ENCODE measurements around the gene IRF2BP1.
"Not testable (repeated sequence)": the region's sequence is repeated elsewhere in the genome, so short reads cannot be mapped to it uniquely, and the experiment has no call there.

The IRF2BP1 gene

GRCh38 chr19:45881082-45881908 is 4.6 kb downstream of the IRF2BP1 start:
- peak; percentile 17 for DNase-seq

- DNase-seq, result no peak
Measured at GRCh38 chr19:45879971-45880370, 6.0 kb downstream of the IRF2BP1 start.

GRCh38 chr19:45879055-45879454 is 6.9 kb downstream of the IRF2BP1 start:
- no peak for DNase-seq

GRCh38 chr19:45878043-45878794 is 7.7 kb downstream of the IRF2BP1 start:
- no peak for DNase-seq

GRCh38 chr19:45876411-45877197 is 9.3 kb downstream of the IRF2BP1 start:
- DNase-seq, result no peak

GRCh38 chr19:45876161-45876410 is 9.9 kb downstream of the IRF2BP1 start:
- DNase-seq, result no peak

GRCh38 chr19:45874620-45874966 is 11.3 kb downstream of the IRF2BP1 start:
- no peak for DNase-seq

- DNase-seq, result no peak
Measured at GRCh38 chr19:45873219-45873772, 12.6 kb downstream of the IRF2BP1 start.

- DNase-seq, result no peak
Measured at GRCh38 chr19:45872095-45872919, 13.6 kb downstream of the IRF2BP1 start.

- DNase-seq, result no peak
Measured at GRCh38 chr19:45870798-45871197, 15.1 kb downstream of the IRF2BP1 start.

GRCh38 chr19:45867241-45867640 is 18.7 kb downstream of the IRF2BP1 start:
- not testable (repeated sequence) for DNase-seq

- no peak for DNase-seq
Measured at GRCh38 chr19:45866400-45867176, 19.4 kb downstream of the IRF2BP1 start.

- DNase-seq, result no peak
Measured at GRCh38 chr19:45865269-45865948, 20.5 kb downstream of the IRF2BP1 start.

- DNase-seq, result no peak
Measured at GRCh38 chr19:45864629-45865082, 21.3 kb downstream of the IRF2BP1 start.

GRCh38 chr19:45863840-45864628 is 21.9 kb downstream of the IRF2BP1 start, which contains the start of gene FOXA3:
Gene FOXA3 (plus strand): TSS chr19:45864326. CDS start chr19:45864457, 131 bp downstream.
- DNase-seq, result peak; percentile 62

- no peak for DNase-seq
Measured at GRCh38 chr19:45863335-45863839, 22.6 kb downstream of the IRF2BP1 start.

GRCh38 chr19:45862564-45863334 is 23.2 kb downstream of the IRF2BP1 start, which contains the start of gene SYMPK:
Gene SYMPK (minus strand): TSS chr19:45863147. CDS start chr19:45854495, 8,652 bp downstream.
- peak; percentile 99 for DNase-seq

- DNase-seq, result no peak
Measured at GRCh38 chr19:45862271-45862563, 23.7 kb downstream of the IRF2BP1 start.
